Right lobe of liver (tissue), 4 donors: Measurements from ENCODE around the gene RHOXF2.

Source experiments
- POLR2A ChIP-seq: fragments of 450-650 bp; IDR thresholded peaks from one replicate; pipeline ENCODE4 v1.6.1; 2017; ENCODE audit warnings: antibody characterized with exemption, mild to moderate bottlenecking
- TF ChIP-seq, protein P1 (sequence below), 4 donors: fragments of 200-600 bp in 3 of 4; fragments of 450-650 bp in 1 of 4; IDR thresholded peaks; one replicate each; pipeline versions ENCODE4 v1.5.1 to v1.8.0; 2016 to 2022; ENCODE audit warnings: antibody characterized with exemption in 4 of 4, mild to moderate bottlenecking in 2 of 4
- donor health status: DM: no; HTN: no; CAD: no.
- donor health status: DM: no; HTN: no; CAD: no.
- donor health status: DM: no; HTN: yes; CAD: no.

DNA sequence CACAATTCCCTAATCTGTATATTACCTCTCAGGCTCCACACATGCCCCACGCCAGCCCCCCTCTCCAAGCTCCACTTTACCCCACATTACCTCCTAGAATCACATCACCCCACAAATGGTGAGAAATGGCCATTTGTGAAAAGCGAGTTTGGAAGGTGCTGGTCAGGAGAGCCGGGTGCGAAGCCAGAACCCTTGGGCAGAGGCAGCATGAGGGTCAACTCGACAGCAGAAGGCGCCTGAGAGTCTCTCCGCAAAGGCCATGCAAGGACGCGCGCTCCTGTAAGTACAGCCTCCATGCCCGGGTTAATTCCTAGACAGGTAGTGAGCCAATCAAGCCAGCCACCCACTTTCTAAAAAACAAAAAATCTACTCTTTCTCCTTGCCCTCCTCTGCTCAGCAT is 42.4 kb downstream of the RHOXF2 start:
- TF ChIP-seq, protein P1, sequence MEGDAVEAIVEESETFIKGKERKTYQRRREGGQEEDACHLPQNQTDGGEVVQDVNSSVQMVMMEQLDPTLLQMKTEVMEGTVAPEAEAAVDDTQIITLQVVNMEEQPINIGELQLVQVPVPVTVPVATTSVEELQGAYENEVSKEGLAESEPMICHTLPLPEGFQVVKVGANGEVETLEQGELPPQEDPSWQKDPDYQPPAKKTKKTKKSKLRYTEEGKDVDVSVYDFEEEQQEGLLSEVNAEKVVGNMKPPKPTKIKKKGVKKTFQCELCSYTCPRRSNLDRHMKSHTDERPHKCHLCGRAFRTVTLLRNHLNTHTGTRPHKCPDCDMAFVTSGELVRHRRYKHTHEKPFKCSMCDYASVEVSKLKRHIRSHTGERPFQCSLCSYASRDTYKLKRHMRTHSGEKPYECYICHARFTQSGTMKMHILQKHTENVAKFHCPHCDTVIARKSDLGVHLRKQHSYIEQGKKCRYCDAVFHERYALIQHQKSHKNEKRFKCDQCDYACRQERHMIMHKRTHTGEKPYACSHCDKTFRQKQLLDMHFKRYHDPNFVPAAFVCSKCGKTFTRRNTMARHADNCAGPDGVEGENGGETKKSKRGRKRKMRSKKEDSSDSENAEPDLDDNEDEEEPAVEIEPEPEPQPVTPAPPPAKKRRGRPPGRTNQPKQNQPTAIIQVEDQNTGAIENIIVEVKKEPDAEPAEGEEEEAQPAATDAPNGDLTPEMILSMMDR (IDR thresholded peaks at IDR 0.05): no peak
- no peak for TF ChIP-seq POLR2A
